Loucy (cell line): ENCODE data around the gene UBQLN1.

Experiments used
- H2AFZ ChIP-seq: fragments of 200-600 bp; sonication (generic); 2 replicates; pipeline ENCODE4 v1.6.0; 2016; ENCODE audit warnings: antibody characterized with exemption, mild to moderate bottlenecking, low read length, moderate library complexity
- H3F3A ChIP-seq: fragments of 200-600 bp; 2 replicates; pipeline ENCODE4 v1.6.0; 2016; ENCODE audit warnings: antibody characterized with exemption, low read depth, mild to moderate bottlenecking
- H3K27me3 ChIP-seq: fragments of 200-600 bp; sonication (generic); 2 replicates; pipeline ENCODE4 v1.6.1; 2014; ENCODE audit warnings: low read length, mild to moderate bottlenecking; ENCODE audit not compliant: insufficient read depth, poor library complexity, severe bottlenecking
- H3K36me3 ChIP-seq: fragments of 200-600 bp; sonication (generic); 2 replicates; pipeline ENCODE4 v1.6.1; 2016; ENCODE audit warnings: low read length; ENCODE audit not compliant: insufficient read depth
- H3K4me1 ChIP-seq: fragments of 200-600 bp; sonication (generic); 2 replicates; pipeline ENCODE4 v1.5.1; 2014; ENCODE audit warnings: low read length, mild to moderate bottlenecking; ENCODE audit not compliant: insufficient read depth, poor library complexity, severe bottlenecking
- H3K4me2 ChIP-seq: fragments of 200-600 bp; sonication (generic); 2 replicates; pipeline ENCODE4 v1.6.0; 2014; ENCODE audit warnings: antibody characterized with exemption, low read length, low read depth, mild to moderate bottlenecking; ENCODE audit not compliant: poor library complexity, severe bottlenecking
- H3K4me3 ChIP-seq: fragments of 200-600 bp; sonication (generic); 2 replicates; pipeline ENCODE4 v1.5.1; 2014; ENCODE audit warnings: low read length, mild to moderate bottlenecking, mixed read lengths; ENCODE audit not compliant: poor library complexity, severe bottlenecking
- H3K79me2 ChIP-seq: fragments of 200-600 bp; sonication (generic); 2 replicates; pipeline ENCODE4 v1.6.1; 2014; ENCODE audit warnings: low read length; ENCODE audit not compliant: insufficient read depth
- H3K9ac ChIP-seq: fragments of 200-600 bp; sonication (generic); 2 replicates; pipeline ENCODE4 v1.6.0; 2014; ENCODE audit warnings: mild to moderate bottlenecking, low read depth, low read length, moderate library complexity; ENCODE audit not compliant: poor library complexity, severe bottlenecking
- H3K9me2 ChIP-seq: fragments of 200-600 bp; sonication (generic); replicated peaks from 2 replicates; pipeline ENCODE4 v1.6.1; 2016; ENCODE audit warnings: low read depth, low read length, mixed read lengths
- H3K9me3 ChIP-seq: fragments of 200-600 bp; sonication (generic); 2 replicates; pipeline ENCODE4 v1.6.1; 2014; ENCODE audit warnings: mild to moderate bottlenecking, antibody characterized with exemption, low read length, low read depth; ENCODE audit not compliant: insufficient read depth
- H4K20me1 ChIP-seq: fragments of 200-600 bp; sonication (generic); 2 replicates; pipeline ENCODE4 v1.6.0; 2014; ENCODE audit warnings: antibody characterized with exemption, low read length, mild to moderate bottlenecking; ENCODE audit not compliant: insufficient read depth, poor library complexity, severe bottlenecking
- CTCF ChIP-seq: fragments of 200-600 bp; sonication (generic); conservative IDR thresholded peaks from 2 replicates; pipeline ENCODE4 v1.5.1; 2014; ENCODE audit warnings: mild to moderate bottlenecking, antibody characterized with exemption, low read length
- EZH2phosphoT487 ChIP-seq: fragments of 200-600 bp; IDR thresholded peaks from 2 replicates; pipeline ENCODE4 v1.6.1; 2018; ENCODE audit warnings: antibody characterized with exemption, mild to moderate bottlenecking, moderate library complexity, borderline replicate concordance

The UBQLN1 gene

GRCh38 chr9:83656032-83656680 is 51.6 kb downstream of the UBQLN1 start:
- Histone ChIP-seq H3F3A (no peaks in the 10 kb centered on the region), H3K9me3 (no peaks in the 10 kb centered on the region), H3K4me3 (no peak overlapping the region), H3K9me2 (no peaks in the 10 kb centered on the region), H3K4me2 (no peak overlapping the region), H3K27me3 (no peaks in the 10 kb centered on the region), H3K79me2 (no peaks in the 10 kb centered on the region), H2AFZ (no peak overlapping the region), H4K20me1 (peaks cover 4% of the 10 kb centered on the region), H3K36me3 (peaks cover 90% of the 10 kb centered on the region), H3K4me1 (no peaks in the 10 kb centered on the region), H3K9ac (no peak overlapping the region)
- TF ChIP-seq EZH2phosphoT487 (no peak), CTCF (no peak)

- no peaks in the 10 kb centered on the region for H3K27me3 ChIP-seq
- H3K9me2 ChIP-seq, result no peaks in the 10 kb centered on the region
- no peaks in the 10 kb centered on the region for H3K9me3 ChIP-seq
- H3K36me3 ChIP-seq, result peaks cover 88% of the 10 kb centered on the region
- no peaks in the 10 kb centered on the region for H3K4me1 ChIP-seq
- no peak for TF ChIP-seq CTCF
- no peak for TF ChIP-seq EZH2phosphoT487
- H2AFZ ChIP-seq, result no peak overlapping the region
- no peak overlapping the region for H3K4me3 ChIP-seq
- H3K9ac ChIP-seq, result no peak overlapping the region
- no peak overlapping the region for H3K4me2 ChIP-seq
- peaks cover 4% of the 10 kb centered on the region for H4K20me1 ChIP-seq
- no peaks in the 10 kb centered on the region for H3K79me2 ChIP-seq
- H3F3A ChIP-seq, result no peaks in the 10 kb centered on the region
These were observed 52.3 kb downstream of the UBQLN1 start for GRCh38 chr9:83655433-83655832.

GRCh38 chr9:83652433-83652832 is 55.3 kb downstream of the UBQLN1 start:
- Histone ChIP-seq H2AFZ (no peak overlapping the region), H3K9me2 (no peaks in the 10 kb centered on the region), H3K36me3 (peaks cover 62% of the 10 kb centered on the region; the same call in 1 of the 2 replicates), H3K4me1 (no peaks in the 10 kb centered on the region), H3K27me3 (no peaks in the 10 kb centered on the region), H3K4me2 (no peak overlapping the region), H3K79me2 (no peaks in the 10 kb centered on the region), H4K20me1 (no peaks in the 10 kb centered on the region), H3F3A (no peaks in the 10 kb centered on the region), H3K4me3 (no peak overlapping the region), H3K9me3 (no peaks in the 10 kb centered on the region), H3K9ac (no peak overlapping the region)
- TF ChIP-seq CTCF (no peak), EZH2phosphoT487 (no peak)
